Testis (tissue), 3 donors: ENCODE results near the gene ZNF883. TPM values are rescaled to one million over a fixed set of nuclear protein-coding genes. Genes with fewer than 3 reads are reported as not detected.
A peak's percentile ranks its signal among the peaks of the same experiment; 100 is the strongest.

Source experiments
- DNase-seq: peaks from one replicate; pipeline ENCODE4 v3.0.0-alpha.2; 2019
- H3K27ac ChIP-seq, 2 donors: fragments of 200-600 bp; sonication (generic); one replicate each; pipeline ENCODE4 v1.5.1; 2019
- H3K27me3 ChIP-seq: fragments of 200-600 bp; sonication (generic); one replicate; pipeline ENCODE4 v1.5.1; 2019
- H3K36me3 ChIP-seq: fragments of 200-600 bp; sonication (generic); one replicate; pipeline ENCODE4 v1.5.1; 2017; ENCODE audit warnings: low read depth; ENCODE audit errors: missing control alignments
- H3K4me1 ChIP-seq: fragments of 200-600 bp; sonication (generic); one replicate; pipeline ENCODE4 v1.5.1; 2019
- H3K4me3 ChIP-seq, 2 donors: fragments of 200-600 bp; sonication (generic); one replicate each; pipeline ENCODE4 v1.5.1; 2017 to 2019
- H3K9me3 ChIP-seq: fragments of 200-600 bp; sonication (generic); one replicate; pipeline ENCODE4 v1.5.1; 2017
- POLR2A ChIP-seq: fragments of 450-650 bp; IDR thresholded peaks from one replicate; pipeline ENCODE4 v1.6.1; 2017; ENCODE audit warnings: antibody characterized with exemption, mild to moderate bottlenecking, moderate library complexity
- WGBS, 2 donors: methylation state at CpG; one replicate each; pipeline ENCODE4 v1.1.5; 2018; 5-methylcytosine and 5-hydroxymethylcytosine counted together
- intact Hi-C: fragments of 100-400 bp; cut with DNase I; formaldehyde crosslinking; loops from one replicate; pipeline ENCODE4 v1.15.1; 2023; ENCODE audit warnings: low total_unique reads
- polyA plus RNA-seq: library from polyadenylated mRNA; stranded (reverse); fragments of 350-450 nt; fragmentation: Illumina TruSeq; extraction: RNeasy Lipid Tissue Mini Kit (QIAGEN cat#74804); gene quantifications from one replicate; pipeline ENCODE4 v1.2.3, GENCODE V29; 2014; ENCODE audit warnings: low read depth, low replicate concordance; ENCODE audit not compliant: insufficient read depth
- total RNA-seq, 2 donors: library from RNA; depleted of rRNA; stranded (reverse); fragments of >200 nt; gene quantifications; one replicate each; pipeline ENCODE4 v1.2.3, GENCODE V29; 2016
- TF ChIP-seq, protein P1 (sequence below), 3 experiments: fragments of 450-650 bp in 2 of 3; fragments of 200-600 bp in 1 of 3; sonication (generic) in 1 of 3; IDR thresholded peaks; one replicate each; pipeline ENCODE4 v1.5.1; 2016 to 2019; ENCODE audit warnings: antibody characterized with exemption in 3 of 3, mild to moderate bottlenecking in 2 of 3, moderate library complexity in 1 of 3

The ZNF883 gene
- total and polyA plus RNA-seq, 3 donors from 2014 or later, result 2.8 to 8.9 (median 8.6) TPM

DNA sequence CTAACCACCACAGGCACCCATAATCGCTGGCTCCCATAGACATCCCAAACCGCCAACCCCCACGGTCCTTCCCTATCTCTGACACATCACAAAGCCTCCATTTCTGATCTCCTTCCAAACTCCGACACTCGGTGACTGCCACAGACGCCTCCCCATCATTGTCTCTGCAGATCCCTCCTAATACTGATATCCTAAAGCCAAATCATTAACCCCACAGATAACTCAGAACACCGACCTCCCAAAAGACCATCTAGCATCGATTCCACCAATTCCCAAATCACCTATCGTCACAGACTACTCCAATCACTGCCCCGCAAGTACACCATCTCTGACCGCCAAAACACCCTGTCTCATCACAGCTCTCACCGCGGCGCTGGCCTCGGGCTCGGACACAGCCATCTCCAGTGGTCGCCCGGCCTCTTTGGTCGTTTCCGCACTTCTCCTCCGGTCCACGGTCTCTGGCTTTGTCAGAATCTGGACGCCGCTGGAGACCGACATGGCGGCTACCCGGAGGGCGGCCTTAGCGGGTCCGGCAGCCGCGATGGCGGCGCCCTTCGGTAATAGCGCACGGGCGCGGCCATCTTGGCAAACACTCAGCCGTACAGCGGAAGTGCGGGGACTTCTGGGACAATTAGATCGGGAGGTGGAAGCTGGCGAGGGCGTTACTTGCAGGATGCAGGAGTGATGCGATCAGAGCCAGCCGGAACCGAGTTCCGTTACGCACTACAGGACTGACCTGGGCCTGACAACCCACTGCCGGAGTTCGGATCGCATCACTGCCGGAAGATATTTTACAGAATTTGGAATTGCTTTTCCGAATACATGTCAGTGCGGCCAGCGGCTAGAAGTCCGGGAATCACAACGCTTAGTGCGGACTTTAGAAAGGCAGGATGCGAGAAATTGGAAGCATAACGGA, 44.5 kb upstream of the ZNF883 start, which contains the start of gene ZFP37:
ZFP37 (minus strand) TSS at position 534 of the 916 bp plus-strand sequence; CDS start at position 498, 36 bp downstream.
- Histone ChIP-seq H3K36me3 (no peaks in the 10 kb centered on the region), H3K27ac (peak within 1 kb of the TSS; percentile 81 to 83), H3K4me1 (no peaks in the 10 kb centered on the region), H3K27me3 (peaks cover 2% of the 10 kb centered on the region), H3K4me3 (peak within 1 kb of the TSS; percentile 81 to 91), H3K9me3 (no peaks in the 10 kb centered on the region)
- TF ChIP-seq, protein P1, sequence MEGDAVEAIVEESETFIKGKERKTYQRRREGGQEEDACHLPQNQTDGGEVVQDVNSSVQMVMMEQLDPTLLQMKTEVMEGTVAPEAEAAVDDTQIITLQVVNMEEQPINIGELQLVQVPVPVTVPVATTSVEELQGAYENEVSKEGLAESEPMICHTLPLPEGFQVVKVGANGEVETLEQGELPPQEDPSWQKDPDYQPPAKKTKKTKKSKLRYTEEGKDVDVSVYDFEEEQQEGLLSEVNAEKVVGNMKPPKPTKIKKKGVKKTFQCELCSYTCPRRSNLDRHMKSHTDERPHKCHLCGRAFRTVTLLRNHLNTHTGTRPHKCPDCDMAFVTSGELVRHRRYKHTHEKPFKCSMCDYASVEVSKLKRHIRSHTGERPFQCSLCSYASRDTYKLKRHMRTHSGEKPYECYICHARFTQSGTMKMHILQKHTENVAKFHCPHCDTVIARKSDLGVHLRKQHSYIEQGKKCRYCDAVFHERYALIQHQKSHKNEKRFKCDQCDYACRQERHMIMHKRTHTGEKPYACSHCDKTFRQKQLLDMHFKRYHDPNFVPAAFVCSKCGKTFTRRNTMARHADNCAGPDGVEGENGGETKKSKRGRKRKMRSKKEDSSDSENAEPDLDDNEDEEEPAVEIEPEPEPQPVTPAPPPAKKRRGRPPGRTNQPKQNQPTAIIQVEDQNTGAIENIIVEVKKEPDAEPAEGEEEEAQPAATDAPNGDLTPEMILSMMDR (IDR thresholded peaks at IDR 0.05), result no peak
- no peak for TF ChIP-seq POLR2A
- intact Hi-C loops, result no loop called here
- DNase-seq, result peak; percentile 98
- 0 to 2% methylated on average over 40 to 59 of the region's 62 CpGs for WGBS, 2 donors

DNA sequence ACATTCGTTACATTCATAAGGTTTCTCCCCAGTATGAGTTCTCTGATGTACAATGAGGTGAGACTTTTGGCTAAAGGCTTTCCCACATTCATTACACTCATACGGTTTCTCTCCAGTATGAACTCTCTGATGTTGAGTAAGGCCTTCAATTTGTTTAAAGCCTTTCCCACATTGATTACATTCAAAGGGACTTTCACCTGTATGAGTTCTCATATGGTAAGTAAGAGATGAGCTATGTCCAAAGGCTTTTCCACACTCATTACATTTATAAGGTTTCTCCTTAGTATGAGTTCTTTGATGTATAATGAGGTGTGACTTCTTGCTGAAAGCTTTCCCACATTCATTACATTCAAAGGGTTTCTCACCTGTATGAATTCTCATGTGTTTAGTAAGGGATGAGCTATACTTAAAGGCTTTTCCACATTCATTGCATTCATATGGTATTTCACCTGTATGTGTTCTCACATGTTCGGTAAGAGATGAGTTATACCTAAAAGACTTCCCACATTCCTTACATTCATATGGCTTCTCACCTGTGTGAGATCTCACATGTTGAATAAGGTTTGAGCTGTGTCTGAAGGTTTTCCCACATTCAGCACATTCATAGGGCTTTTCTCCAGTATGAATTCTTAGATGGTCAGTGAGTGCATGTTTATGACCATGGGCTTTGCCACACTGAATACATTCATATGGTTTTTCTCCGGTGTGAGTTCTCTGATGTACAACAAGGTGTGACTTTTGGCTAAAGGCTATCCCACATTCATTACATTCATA, 31.1 kb upstream of the ZNF883 start:
- Histone ChIP-seq H3K36me3 (no peaks in the 10 kb centered on the region), H3K9me3 (no peaks in the 10 kb centered on the region), H3K27ac (no peak overlapping the region), H3K27me3 (no peaks in the 10 kb centered on the region), H3K4me3 (no peak overlapping the region), H3K4me1 (no peaks in the 10 kb centered on the region)
- intact Hi-C loops, result no loop called here
- no peak for DNase-seq
- WGBS, 2 donors, result 88 to 95% methylated on average over 4 of the region's 4 CpGs
- no peak for TF ChIP-seq POLR2A
- TF ChIP-seq, protein P1 (IDR thresholded peaks at IDR 0.05), result no peak

DNA sequence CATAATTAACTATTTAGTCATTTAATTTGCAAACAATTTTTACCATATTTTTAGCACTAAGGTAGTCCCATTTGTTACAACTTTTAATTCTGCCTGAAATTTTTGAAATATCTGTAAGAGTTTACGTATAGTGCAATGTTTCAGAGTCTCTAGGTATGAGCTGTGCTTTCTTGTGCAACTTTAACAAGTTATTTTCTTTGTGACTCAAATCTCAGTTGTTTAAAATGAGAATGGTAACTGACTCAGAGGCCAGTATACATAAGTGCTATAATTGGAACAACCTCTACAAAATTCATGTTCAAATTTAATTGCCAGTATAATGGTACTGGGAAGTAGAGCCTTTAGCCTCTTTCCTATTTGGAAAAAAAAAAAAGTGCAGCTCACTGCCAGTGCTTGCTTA, 14.2 kb upstream of the ZNF883 start:
- H3K9me3 ChIP-seq, result no peaks in the 10 kb centered on the region
- intact Hi-C loops, result no loop called here

GRCh38 chr9:113018247-113018646, 6.3 kb upstream of the ZNF883 start:
- WGBS, 2 donors, result 93 to 96% methylated on average over 3 of the region's 3 CpGs
- intact Hi-C loops, result no loop called here
- Histone ChIP-seq H3K27me3 (no peaks in the 10 kb centered on the region), H3K4me1 (no peaks in the 10 kb centered on the region), H3K9me3 (no peaks in the 10 kb centered on the region), H3K4me3 (no peak overlapping the region), H3K27ac (no peak overlapping the region), H3K36me3 (no peaks in the 10 kb centered on the region)
- DNase-seq, result no peak
- no peak for TF ChIP-seq POLR2A
- TF ChIP-seq, protein P1 (IDR thresholded peaks at IDR 0.05), result no peak

More for the DNA sequence above, 14.2 kb upstream of the ZNF883 start:
- no peak overlapping the region for H3K27ac ChIP-seq
- H3K27me3 ChIP-seq, result no peaks in the 10 kb centered on the region
- no peaks in the 10 kb centered on the region for H3K36me3 ChIP-seq
- no peak for DNase-seq
- H3K4me1 ChIP-seq, result no peaks in the 10 kb centered on the region
- no peak for TF ChIP-seq POLR2A
- TF ChIP-seq, protein P1 (IDR thresholded peaks at IDR 0.05), result no peak
- H3K4me3 ChIP-seq, result no peak overlapping the region
- WGBS, 2 donors, result 73 to 88% methylated on average over 1 of the region's 1 CpG
